GM19351 (cell line): ENCODE measurements around the gene SNX15.
"Not testable (repeated sequence)": the region's sequence is repeated elsewhere in the genome, so short reads cannot be mapped to it uniquely, and the experiment has no call there.

ENCODE experiments used
- ATAC-seq: cut with Tn5 transposase; IDR thresholded peaks from one replicate; pipeline ENCODE4 v1.9.1; 2021; ENCODE audit warnings: mild to moderate bottlenecking, moderate library complexity; ENCODE audit not compliant: unreplicated experiment

Gene SNX15, protein sequence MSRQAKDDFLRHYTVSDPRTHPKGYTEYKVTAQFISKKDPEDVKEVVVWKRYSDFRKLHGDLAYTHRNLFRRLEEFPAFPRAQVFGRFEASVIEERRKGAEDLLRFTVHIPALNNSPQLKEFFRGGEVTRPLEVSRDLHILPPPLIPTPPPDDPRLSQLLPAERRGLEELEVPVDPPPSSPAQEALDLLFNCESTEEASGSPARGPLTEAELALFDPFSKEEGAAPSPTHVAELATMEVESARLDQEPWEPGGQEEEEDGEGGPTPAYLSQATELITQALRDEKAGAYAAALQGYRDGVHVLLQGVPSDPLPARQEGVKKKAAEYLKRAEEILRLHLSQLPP

DNA sequence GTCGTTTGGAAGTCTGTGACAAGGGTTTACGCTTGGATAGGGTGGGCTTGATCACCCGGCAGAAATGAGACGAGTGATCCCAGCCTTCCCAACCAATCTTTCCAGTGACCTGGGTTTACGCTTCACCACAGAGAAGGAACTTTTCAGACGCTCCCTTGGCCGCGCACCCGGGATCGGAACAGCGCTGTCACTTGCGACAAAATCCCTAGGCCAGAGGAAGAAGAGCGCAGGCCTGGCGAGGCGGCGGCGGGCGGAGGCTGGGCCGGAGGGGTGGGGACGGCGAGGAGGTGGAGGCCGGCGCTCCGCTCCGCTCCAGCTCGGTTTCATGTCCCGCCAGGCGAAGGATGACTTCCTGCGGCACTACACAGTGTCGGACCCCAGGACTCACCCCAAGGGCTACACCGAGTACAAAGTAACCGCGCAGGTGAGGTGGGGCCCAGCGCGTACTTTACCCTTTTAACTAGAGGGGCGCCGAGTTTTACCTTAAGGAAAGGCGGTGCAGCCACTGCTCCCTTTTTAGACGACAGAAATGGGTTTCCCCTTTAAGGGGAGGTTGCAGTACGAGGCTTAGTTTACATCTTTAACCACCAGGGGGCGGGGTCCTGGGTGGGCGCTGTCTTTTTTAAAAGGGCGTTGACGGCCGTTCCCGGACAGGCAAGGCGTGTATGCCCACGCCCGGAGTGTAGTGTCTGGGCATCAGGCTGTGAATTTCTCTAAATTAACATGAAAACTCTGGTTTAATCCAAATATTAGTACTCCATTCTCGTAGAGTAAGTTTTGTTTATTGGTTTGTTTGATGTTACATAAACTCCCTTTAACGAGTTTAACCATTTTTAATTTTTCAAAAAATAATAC is at the start of gene SNX15:
Gene SNX15, plus strand, starts transcription at position 227 of the 855 bp plus-strand sequence. Its CDS starts 99 bp downstream, at position 326.
- ATAC-seq, result peak; percentile 83

DNA sequence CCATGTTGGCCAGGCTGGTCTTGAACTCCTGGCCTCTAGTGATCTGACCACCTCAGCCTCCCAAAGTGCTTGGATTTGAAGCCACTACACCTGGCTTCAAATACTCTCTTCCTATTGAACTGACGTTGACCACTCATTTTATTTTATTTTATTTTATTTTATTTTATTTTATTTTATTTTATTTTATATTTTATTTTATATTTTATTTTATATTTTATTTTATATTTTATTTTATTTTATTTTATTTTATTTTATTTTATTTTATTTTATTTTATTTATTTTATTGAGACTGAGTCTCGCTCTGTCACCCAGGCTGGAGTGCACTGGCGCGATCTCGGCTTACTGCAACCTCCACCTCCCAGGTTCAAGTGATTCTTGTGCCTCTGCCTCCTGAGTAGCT is 43.9 kb upstream of the SNX15 start:
- ATAC-seq, result not testable (repeated sequence)

DNA sequence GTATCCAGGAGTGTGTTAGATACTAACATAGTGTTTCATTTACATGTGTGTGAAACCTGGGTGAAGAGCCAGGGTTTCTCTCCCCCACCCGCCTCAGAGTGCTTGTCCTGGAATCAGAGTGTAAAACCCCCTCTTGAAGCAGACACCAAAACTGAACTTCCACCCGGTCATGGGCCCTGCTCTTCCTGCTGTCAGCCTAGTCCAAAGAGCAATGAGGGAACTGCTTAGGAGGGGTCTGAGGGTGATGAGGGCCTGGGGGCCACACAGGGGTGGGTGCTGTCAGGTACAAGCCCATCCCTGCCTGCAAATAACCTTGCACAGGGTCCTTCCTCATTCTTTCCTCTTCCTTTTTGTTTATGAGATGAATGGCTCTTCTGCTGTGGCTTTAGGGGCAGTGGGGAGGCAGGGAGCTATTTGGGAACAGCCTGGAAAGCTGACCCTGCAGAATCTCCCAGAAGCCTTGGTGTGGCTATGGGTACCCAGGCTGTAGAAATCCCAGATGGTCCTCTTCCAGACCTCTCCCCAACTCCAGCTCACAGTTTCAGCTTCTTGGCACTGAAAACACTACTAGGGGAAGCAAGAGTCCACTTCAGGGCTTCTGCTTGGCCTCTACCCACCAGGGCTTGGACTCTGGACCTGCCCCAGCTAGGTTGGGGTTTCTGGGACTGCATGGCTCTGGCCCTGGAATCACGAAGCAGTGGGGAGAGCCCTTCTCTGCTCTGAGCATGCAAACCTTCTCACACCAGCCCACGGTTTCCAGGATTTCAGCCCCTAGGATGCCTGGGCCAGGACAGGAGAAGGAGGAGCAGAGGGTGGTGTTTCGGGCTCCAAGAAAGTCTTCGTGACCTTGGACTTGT is 39.0 kb upstream of the SNX15 start:
- ATAC-seq, result no peak

DNA sequence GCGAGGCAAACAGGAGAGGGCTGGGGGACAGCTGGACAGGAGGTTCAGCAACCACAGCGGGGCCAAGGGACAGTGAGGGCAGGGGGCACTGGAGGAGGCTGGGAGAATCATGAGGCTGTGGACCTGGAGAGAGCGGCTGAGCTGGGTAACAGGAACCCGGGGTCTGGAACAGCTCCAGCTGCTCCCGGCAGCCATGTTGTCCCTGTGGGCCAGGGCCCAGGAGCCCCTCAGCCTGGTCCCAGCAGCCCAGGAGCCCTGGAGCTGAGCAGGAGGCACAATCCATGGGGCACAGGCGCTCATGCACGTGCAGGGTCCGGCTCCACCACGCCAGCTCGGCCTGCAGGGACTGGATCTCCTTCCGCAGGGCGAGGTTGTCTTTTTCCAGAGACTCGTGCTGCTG is 37.8 kb upstream of the SNX15 start:
- no peak for ATAC-seq

DNA sequence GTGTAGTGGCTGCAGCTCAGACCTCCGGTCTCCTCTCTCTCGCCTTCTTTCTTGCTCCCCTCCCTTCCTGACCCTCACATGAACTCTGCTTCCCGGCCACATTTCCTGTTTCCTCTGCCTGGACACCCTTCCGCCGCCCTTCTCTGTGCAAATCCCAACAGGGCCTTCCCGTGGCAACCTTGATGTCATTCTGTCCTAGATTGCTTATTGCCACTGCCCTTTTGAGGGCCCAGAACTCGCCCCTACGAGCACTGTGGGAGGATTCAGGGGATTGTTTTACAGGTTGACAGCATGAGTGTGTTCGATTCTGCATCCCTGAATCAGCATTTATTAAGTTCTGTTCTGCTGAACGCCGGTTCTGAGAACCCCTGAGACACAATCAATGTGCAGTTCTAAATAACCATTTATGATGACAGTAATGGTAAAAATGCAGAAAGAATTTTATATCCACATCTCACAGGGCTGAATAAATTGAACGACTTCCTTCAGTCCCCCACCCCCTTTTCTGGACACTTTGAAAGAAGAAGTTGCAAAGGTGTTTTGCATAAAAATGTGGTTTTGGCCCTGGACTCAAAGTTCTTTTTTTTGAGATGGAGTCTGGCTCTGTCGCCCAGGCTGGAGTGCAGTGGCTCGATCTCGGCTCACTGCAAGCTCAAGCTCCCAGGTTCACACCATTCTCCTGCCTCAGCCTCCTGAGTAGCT is 36.9 kb upstream of the SNX15 start:
- ATAC-seq, result no peak

DNA sequence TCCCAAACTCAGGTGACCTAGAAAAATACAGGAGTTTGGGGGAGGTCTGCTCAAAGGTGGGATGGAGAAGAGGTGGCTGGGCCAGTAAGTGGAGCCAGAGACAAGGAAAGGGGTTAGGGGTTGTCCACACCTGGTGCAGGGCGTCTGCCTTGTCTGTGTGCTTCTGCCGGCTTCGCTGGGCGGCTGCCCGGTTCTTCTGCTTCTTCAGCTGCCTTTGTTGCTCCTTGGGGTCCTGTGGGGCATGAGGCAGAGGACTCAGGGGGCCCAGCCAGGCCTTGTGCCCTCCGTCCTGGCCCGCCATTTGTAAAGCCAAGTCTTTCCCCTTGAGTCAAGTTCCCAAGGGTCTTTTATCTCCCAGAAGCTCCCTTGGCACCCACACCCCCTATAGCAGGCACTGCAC is 32.9 kb upstream of the SNX15 start:
- no peak for ATAC-seq

DNA sequence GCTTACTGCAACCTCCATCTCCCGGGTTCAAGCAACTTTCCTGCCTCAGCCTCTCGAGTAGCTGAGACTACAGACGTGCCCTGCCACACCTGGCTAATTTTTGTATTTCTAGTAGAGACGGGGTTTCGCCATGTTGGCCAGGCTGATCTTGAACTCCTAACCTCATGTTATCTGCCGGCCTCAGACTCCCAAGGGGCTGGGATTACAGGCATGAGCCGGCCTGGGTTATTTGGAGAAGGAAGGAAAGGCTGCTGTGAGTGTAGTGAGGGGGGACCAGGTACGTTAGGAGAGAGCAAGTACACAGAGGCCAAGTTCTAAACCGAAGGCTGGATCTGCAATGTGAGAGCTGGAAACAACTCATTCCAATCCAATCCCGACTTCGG is 30.9 kb upstream of the SNX15 start:
- ATAC-seq, result no peak

DNA sequence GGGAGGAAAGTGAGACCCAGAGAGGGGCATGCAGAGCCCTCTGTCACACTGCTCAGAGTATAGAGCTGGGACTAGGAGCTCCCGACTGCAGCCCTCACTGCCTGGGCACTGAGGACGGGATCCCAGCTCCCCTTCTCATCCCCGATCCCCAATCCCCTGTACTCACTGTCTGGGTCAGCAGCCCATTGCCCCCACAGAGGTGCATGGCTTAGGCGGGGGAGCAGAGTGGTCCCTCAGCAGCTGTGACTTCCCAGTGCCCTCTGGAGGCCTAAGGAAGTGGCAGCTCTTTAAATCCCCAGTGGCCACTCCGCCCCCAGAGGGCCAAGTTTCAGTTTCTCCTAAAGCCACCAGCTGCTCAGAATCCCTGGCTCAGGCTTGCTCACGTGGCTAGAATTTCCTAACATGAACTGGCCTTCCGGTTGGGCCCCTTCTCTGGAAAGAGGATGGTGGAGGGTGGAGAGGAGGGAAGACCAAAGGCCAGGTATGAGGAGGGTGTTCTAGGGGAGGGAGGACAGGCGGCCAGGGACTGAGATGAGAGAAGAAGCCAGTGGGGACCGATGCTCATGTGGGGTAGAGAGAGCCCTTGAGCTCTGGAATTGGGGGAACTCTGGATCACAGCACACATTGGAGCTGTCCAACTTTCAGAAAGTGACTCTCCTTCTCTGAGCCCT is 30.4 kb upstream of the SNX15 start, which contains the start of gene BATF2:
Gene BATF2, minus strand, starts transcription at position 262 of the 671 bp plus-strand sequence. Its CDS starts 57 bp downstream, at position 205.
- no peak for ATAC-seq

DNA sequence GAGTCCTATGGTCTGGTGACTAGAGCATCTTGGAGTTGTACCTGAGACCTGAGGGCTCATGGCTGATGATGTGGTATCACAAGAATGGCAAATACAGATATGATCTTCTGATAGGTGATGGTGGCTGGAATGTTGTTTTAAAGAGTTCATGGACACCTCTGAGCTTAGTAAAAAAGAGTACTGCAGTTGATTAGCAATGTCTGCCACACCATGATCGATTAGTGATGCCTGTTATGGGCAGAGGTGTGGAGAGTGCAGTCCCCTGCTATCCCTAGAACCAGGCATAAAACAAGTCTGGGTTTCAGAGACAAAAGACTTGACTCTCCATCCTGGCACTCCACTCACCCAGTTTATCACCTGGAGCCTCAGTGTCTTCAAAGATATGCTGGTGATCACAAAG is 29.1 kb upstream of the SNX15 start:
- ATAC-seq, result no peak

DNA sequence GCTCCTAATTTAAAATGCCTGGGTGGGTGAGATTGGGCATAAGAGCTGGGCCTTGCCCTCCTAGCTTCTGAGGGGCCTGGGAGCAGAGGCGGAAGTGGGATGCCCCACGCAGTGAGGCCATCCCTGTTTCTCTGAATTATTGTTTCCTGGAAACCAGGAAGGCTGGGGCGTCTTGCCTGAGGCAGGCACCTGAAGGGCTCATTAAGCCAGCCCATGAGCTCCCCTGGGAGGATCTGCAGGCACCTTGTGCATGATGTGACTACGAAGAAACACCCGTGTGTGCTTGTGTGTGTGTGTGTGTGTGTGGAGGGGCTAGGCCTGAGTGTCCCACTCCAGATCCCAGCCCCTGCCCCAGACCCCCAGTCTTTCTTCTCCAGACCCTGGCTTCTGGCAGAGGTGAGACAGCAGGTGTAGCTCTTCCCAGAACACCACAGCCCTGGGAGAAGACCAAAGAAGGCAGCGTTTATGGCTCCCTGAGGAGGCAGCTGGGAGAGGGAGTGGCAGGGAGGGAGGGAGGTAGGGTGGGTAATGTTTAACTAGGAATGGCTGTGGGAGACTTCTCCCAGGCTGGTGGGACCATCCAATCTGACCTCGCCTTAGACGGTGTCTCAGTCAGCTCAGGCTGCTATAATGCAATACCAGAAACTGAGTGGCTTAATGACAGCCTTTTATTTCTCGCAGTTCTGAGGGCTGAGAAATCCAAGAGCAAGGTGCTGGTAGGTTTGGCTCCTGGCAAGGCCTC is 28.4 kb upstream of the SNX15 start:
- ATAC-seq, result no peak

DNA sequence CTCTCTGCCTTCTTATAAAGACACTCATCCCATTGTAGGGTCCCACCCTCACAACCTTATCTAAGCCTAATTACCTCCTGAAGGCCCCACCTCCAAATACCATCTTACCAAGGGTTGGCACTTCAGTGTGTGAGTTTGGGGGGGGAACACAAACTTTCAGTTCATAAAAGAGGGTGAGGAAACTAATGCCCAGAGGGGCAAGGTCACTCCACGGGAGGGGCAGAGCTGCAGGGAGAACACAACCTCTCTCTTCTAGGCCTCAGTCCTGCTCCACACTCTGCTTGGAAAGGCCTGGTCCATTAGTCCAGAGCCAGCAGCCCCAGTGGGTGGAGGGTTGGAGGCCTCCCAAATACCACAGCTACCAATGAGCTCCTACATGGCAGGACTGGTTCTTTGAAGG is 27.8 kb upstream of the SNX15 start:
- no peak for ATAC-seq

DNA sequence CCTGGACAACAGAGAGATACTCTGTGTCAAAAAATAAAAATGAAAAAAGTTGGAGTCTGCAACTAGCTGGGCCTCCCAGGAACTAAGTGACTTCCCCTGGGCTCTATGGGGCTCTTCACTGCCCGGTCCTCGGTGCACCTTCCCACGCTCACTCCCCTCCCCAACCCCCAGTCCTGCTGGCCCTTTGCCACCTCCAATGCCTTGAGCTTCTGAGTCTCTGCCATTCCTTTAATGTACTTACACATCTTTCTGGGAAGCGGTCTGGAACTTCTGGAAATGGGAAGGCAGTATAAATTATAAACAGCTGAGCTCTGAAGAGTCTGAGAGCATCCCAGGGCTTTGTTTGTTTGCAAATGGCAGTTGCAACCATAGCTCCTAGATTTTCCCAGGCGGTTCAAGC is 24.5 kb upstream of the SNX15 start:
- ATAC-seq, result no peak

DNA sequence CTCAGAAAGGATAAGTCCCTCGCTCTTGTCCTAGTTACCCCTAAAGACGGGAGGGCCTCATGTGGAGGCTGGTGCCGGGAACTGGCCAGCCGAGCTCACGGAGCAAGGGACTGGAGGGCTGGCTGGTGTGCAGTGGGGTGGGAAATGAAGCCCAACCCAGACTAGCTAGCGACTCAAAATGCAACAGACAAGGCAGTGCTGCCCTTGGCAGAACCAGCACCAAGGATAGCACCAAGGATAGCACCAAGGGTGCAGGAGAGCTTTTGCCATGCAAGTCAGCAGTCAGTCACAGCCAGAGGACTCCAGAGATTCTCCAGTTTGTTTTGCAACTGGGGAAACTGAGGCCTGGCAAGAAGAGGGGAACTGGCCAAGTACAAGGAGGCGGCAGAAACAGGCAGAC is 24.0 kb upstream of the SNX15 start:
- ATAC-seq, result no peak

DNA sequence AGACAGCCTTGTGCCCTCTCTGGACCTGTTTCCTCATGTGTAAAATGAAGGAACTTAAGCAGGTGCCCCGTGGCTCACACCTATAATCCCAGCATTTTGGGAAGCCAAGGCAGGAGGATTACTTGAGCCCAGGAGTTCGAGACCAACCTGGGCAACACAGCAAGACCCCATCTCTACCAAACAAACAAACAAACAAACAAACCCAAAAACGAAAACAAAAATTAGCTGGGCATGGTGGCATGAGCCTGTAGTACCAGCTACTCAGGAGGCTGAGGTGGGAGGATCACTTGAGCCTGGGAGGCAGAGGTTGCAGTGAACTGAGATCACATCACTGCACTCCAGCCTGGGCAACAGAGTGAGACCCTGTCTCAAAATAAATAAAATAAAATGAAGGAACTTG is 23.3 kb upstream of the SNX15 start:
- not testable (repeated sequence) for ATAC-seq

DNA sequence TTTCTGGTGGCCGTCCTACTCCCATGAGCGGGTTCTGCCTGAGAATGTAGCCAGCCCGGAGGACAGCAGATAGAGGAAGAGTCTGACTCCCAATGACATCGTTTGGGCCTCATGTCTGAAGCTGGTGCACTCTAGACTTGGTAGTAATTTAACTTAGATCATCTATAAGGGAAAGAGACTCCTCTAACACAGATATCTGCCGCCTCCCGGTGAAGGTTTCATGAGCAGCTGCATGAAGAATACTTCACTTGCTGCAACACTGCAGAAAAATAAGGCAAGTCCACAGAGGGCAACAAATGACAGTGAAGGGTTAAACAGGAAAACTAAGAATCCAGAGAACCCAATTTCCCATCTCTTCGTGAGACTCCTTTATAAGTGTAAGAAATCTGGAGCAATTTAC is 19.2 kb upstream of the SNX15 start:
- ATAC-seq, result no peak

DNA sequence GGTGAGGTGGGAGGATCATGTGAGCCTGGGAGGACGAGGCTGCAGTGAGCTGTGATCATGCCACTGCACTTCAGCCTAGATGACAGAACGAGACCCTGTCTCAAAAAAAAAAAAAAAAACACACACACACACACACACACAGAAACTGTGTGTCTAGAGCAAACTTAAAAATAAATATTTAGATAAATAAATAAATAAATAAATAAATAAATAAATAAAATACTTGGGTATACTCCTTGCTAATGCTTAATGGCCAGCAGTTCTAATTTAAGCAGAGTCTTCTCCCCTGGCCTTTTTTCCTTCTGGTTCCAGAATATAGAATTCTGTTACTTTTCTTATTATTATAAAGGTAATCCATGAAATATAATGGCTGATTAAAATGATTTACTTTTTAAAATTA is 18.4 kb upstream of the SNX15 start:
- no peak for ATAC-seq

DNA sequence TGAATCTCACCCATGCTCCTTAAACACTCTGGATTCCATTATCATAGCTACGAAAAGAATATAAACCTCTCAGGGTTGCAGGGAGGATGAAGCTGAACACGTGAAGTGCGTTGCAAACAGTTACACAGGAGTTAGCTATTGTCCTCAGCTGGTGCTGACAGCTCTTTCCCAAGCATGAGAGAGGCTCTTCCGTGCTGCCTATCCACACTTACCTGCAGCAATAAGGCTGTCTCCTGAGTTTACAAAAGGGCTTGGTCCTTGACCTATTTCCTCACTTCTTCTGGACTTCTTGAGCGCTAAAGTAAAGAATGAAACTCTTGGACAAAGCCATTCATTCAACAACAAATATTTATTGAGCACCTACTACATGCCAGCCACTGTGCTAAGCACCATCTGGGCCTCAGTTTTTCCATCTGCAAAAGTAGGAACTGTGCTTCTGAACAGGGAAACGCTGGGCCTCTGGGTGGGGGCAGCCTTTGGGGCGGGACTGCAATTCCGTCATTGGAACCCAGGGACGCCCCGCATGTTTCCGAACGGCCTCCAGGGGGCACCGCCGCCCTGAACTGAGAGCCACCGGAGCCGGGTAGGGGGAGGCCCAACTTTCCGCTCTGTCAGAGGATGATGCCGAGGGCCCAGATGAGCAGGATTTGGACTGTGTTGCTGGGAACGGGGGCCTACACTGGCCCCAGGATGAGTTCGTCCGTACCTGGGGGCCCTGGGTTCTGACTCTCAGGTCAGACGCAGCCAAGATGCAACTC is 13.9 kb upstream of the SNX15 start:
- peak; percentile 71 for ATAC-seq

DNA sequence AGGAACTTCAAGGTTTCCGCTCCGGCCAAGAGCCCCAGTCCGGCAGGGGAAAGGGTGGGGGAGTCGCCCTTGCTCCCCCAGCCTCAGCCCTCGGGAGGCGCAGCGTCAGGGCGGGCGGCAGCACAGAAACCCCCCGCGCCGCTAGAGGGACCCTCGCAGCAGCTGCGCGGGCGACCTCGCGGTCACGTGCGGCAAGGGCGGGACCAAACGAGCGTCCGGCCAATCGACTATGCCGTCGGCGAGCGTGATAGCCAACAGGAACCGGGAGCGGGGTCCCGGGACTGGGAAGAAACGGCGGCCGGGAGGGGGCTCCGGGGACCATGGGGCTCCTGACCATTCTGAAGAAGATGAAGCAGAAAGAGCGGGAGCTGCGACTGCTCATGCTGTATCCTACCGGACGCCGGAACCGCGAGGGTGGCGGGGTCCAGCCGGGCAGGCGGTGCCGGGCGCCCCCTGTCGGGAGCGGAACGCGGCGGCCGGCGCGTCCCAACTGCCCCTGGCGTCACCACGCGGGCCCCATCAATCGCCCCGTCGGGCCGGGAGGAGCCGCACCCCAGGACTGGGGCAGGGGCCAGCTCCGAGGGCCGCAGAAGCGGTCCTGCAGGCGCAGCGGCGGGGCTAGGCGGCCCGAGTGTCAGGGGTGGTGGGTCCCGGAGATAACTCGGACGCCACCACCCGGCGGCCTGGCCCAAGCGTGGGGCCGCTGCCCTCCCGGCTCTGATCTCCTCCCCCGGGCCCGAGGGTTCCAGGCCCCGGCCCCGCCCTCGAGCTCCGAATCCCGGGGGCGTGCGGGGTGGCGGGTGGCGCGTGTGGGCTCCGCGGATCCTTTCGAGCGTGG is 13.1 kb upstream of the SNX15 start, which contains the start of gene ARL2:
Gene ARL2, plus strand, starts transcription at position 273 of the 838 bp plus-strand sequence. Its CDS starts 48 bp downstream, at position 321.
- peak; percentile 70 for ATAC-seq
